Mesothelial cell of epicardium (in vitro differentiated cells): ENCODE measurements around the gene CLSTN3. TPM values are rescaled to one million over a fixed set of nuclear protein-coding genes. Genes with fewer than 3 reads are reported as not detected.

Experiments used
- DNase-seq, 2 experiments: peaks; one replicate each; pipeline ENCODE4 v3.0.0; 2021; ENCODE audit warnings: low spot score in 2 of 2; ENCODE audit not compliant: unreplicated experiment in 2 of 2
- H3K27ac Mint-ChIP-seq: 2 replicates; pipeline ENCODE4 v1.8.0; 2021; ENCODE audit warnings: mixed read lengths
- H3K27me3 Mint-ChIP-seq: 2 replicates; pipeline ENCODE4 v1.8.0; 2021; ENCODE audit warnings: low read depth, mixed read lengths
- H3K36me3 Mint-ChIP-seq: 2 replicates; pipeline ENCODE4 v1.8.0; 2021; ENCODE audit warnings: mixed read lengths
- H3K4me1 Mint-ChIP-seq: 2 replicates; pipeline ENCODE4 v1.8.0; 2021; ENCODE audit warnings: mixed read lengths
- H3K4me3 Mint-ChIP-seq: 2 replicates; pipeline ENCODE4 v1.8.0; 2021; ENCODE audit warnings: mild to moderate bottlenecking, moderate library complexity, mixed read lengths
- H3K9me3 Mint-ChIP-seq: 2 replicates; pipeline ENCODE4 v1.8.0; 2021; ENCODE audit warnings: mixed read lengths
- total RNA-seq: library from RNA; stranded (reverse); gene quantifications from 3 replicates; pipeline ENCODE4 v1.2.1, GENCODE V29; 2021
- TF ChIP-seq, protein P1 (sequence below): fragments of 200-600 bp; sonication (generic); IDR thresholded peaks from one replicate; pipeline ENCODE4 v1.5.0; 2021; ENCODE audit warnings: antibody characterized with exemption; ENCODE audit not compliant: unreplicated experiment

CLSTN3 gene
- total RNA-seq, 1 donor from 2014 or later, result 81.1 TPM

DNA sequence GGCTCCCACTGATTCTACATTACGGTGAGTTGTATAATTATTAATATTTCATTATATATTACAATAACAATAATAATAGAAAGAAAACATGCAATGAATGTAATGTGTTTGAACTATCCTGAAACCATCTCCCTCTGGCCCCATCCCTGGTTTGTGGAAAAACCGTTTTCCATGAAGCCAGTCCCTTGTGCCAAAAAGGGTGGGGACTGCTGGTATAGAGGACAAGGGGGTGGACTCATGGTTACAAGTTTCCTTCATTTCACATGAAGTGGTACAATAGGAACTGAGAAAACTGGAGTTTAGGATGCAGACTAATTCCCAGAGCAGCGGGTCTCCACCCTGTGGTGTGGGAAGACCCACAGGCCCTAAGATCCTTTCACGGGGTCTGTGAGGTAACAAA is 18.1 kb upstream of the CLSTN3 start:
- Mint-ChIP-seq H3K9me3 (no peaks in the 10 kb centered on the region), H3K4me1 (peaks cover 21% of the 10 kb centered on the region)
- TF ChIP-seq, protein P1, sequence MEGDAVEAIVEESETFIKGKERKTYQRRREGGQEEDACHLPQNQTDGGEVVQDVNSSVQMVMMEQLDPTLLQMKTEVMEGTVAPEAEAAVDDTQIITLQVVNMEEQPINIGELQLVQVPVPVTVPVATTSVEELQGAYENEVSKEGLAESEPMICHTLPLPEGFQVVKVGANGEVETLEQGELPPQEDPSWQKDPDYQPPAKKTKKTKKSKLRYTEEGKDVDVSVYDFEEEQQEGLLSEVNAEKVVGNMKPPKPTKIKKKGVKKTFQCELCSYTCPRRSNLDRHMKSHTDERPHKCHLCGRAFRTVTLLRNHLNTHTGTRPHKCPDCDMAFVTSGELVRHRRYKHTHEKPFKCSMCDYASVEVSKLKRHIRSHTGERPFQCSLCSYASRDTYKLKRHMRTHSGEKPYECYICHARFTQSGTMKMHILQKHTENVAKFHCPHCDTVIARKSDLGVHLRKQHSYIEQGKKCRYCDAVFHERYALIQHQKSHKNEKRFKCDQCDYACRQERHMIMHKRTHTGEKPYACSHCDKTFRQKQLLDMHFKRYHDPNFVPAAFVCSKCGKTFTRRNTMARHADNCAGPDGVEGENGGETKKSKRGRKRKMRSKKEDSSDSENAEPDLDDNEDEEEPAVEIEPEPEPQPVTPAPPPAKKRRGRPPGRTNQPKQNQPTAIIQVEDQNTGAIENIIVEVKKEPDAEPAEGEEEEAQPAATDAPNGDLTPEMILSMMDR, result no peak

GRCh38 chr12:7113389-7113871 is 16.7 kb upstream of the CLSTN3 start:
- no peak overlapping the region for H3K27ac Mint-ChIP-seq
- DNase-seq, result no peak
- H3K27me3 Mint-ChIP-seq, result no peaks in the 10 kb centered on the region
- no peak overlapping the region for H3K4me3 Mint-ChIP-seq
- TF ChIP-seq, protein P1, result peak; percentile 90
- peaks cover 14% of the 10 kb centered on the region for H3K36me3 Mint-ChIP-seq
- H3K4me1 Mint-ChIP-seq, result peaks cover 13% of the 10 kb centered on the region
- H3K9me3 Mint-ChIP-seq, result no peaks in the 10 kb centered on the region

More for the DNA sequence above, 18.1 kb upstream of the CLSTN3 start:
- no peak for DNase-seq
- no peaks in the 10 kb centered on the region for H3K27me3 Mint-ChIP-seq
- peaks cover 14% of the 10 kb centered on the region for H3K36me3 Mint-ChIP-seq
- no peak overlapping the region for H3K27ac Mint-ChIP-seq
- H3K4me3 Mint-ChIP-seq, result no peak overlapping the region

- no peak for DNase-seq
- Mint-ChIP-seq H3K4me3 (no peak overlapping the region), H3K9me3 (no peaks in the 10 kb centered on the region), H3K36me3 (peaks cover 14% of the 10 kb centered on the region), H3K27me3 (no peaks in the 10 kb centered on the region), H3K27ac (no peak overlapping the region), H3K4me1 (peaks cover 10% of the 10 kb centered on the region)
- TF ChIP-seq, protein P1, result no peak
Measured at GRCh38 chr12:7114008-7114407, 16.2 kb upstream of the CLSTN3 start.

GRCh38 chr12:7114851-7115250 is 15.3 kb upstream of the CLSTN3 start:
- peaks cover 14% of the 10 kb centered on the region for H3K36me3 Mint-ChIP-seq
- H3K27ac Mint-ChIP-seq, result no peak overlapping the region
- no peak for DNase-seq
- H3K4me3 Mint-ChIP-seq, result no peak overlapping the region
- no peaks in the 10 kb centered on the region for H3K9me3 Mint-ChIP-seq
- TF ChIP-seq, protein P1, result no peak
- H3K4me1 Mint-ChIP-seq, result peaks cover 5% of the 10 kb centered on the region
- no peaks in the 10 kb centered on the region for H3K27me3 Mint-ChIP-seq

DNA sequence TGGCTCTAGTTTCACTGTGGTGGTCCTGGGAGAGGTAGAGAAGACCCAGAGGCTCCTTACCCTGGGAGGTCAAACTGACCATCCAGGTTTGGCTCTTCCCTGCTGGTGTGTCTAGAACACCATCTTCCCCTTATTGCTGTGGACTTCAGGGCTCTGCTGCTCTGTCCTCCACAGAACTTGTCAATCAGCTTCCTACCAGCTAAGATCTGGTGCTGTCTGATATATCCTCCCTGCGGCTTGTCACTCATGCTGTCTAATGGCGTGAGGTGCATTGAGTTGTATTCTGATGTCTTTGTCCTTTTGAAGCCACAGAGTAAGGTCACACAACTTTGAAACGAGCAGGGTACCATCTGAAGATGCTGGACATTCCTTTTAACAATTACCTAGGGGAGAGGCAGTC is 14.0 kb upstream of the CLSTN3 start:
- no peak overlapping the region for H3K4me3 Mint-ChIP-seq
- peaks cover 14% of the 10 kb centered on the region for H3K36me3 Mint-ChIP-seq
- TF ChIP-seq, protein P1, result no peak
- H3K27me3 Mint-ChIP-seq, result no peaks in the 10 kb centered on the region
- DNase-seq, result no peak
- peaks cover 5% of the 10 kb centered on the region for H3K4me1 Mint-ChIP-seq
- no peak overlapping the region for H3K27ac Mint-ChIP-seq
- H3K9me3 Mint-ChIP-seq, result no peaks in the 10 kb centered on the region

DNA sequence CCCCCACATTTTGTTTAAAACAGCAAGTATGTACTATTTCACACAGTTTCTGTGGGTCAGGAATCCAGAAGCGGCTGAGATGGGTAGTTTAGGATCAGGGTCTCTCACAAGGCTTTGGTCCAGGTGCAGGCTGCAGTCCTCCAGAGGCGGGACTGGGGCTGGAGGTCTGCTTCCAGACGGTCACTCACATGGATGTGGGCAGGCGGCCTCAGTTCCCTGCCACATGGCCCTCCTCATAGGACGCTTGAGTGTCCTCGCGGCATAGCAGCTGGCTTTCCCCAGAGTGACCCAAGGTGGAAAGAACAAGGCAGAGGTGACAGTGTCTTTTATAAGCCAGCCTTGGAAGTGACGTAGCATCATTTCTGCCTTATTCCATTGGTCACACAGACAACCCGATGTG is 13.3 kb upstream of the CLSTN3 start:
- H3K4me3 Mint-ChIP-seq, result no peak overlapping the region
- H3K36me3 Mint-ChIP-seq, result peaks cover 14% of the 10 kb centered on the region
- no peaks in the 10 kb centered on the region for H3K27me3 Mint-ChIP-seq
- peaks cover 5% of the 10 kb centered on the region for H3K4me1 Mint-ChIP-seq
- no peaks in the 10 kb centered on the region for H3K9me3 Mint-ChIP-seq
- no peak overlapping the region for H3K27ac Mint-ChIP-seq
- TF ChIP-seq, protein P1, result no peak
- DNase-seq, result no peak
